Tibial artery (tissue), 4 donors: ENCODE results near the gene LRTM1.

Experiments used
- DNase-seq, 2 donors: peaks; one replicate each; pipeline ENCODE4 v3.0.0-alpha.2; 2019
- H3K27ac ChIP-seq, 2 donors: fragments of 200-600 bp; sonication (generic) in 1 of 2; 1 replicate in 1 of 2; 2 replicates in 1 of 2; pipeline ENCODE4 v1.5.1; 2018 to 2019; ENCODE audit warnings: mild to moderate bottlenecking in 1 of 2
- H3K27me3 ChIP-seq, 2 donors: fragments of 200-600 bp; sonication (generic) in 1 of 2; one replicate each; pipeline versions ENCODE4 v1.5.1 to v1.6.0; 2016 to 2019
- H3K36me3 ChIP-seq, 3 donors: fragments of 200-600 bp; sonication (generic) in 2 of 3; one replicate each; pipeline ENCODE4 v1.5.1; 2016 to 2019; ENCODE audit warnings: mild to moderate bottlenecking in 2 of 3
- H3K4me1 ChIP-seq, 4 donors: fragments of 200-600 bp; sonication (generic) in 2 of 4; 1 replicate in 3 of 4; 2 replicates in 1 of 4; pipeline ENCODE4 v1.5.1; 2016 to 2019
- H3K4me3 ChIP-seq, 2 donors: fragments of 200-600 bp; sonication (generic) in 1 of 2; 1 replicate in 1 of 2; 2 replicates in 1 of 2; pipeline ENCODE4 v1.5.1; 2018 to 2019; ENCODE audit warnings: mild to moderate bottlenecking in 2 of 2
- H3K9me3 ChIP-seq, 3 donors: fragments of 200-600 bp; sonication (generic) in 1 of 3; one replicate each; pipeline ENCODE4 v1.5.1; 2016 to 2019
- intact Hi-C: fragments of 100-400 bp; cut with DNase I; formaldehyde crosslinking; loops from one replicate; pipeline ENCODE4 v1.15.0; 2023; ENCODE audit warnings: low total_unique reads
- TF ChIP-seq, protein P1 (sequence below), 2 experiments: fragments of 200-600 bp in 1 of 2; fragments of 450-650 bp in 1 of 2; IDR thresholded peaks; one replicate each; pipeline ENCODE4 v1.5.1; 2017 to 2019; ENCODE audit warnings: antibody characterized with exemption in 2 of 2, mild to moderate bottlenecking in 1 of 2, moderate library complexity in 1 of 2

Gene LRTM1

GRCh38 chr3:54901906-54902685, 25.8 kb downstream of the LRTM1 start:
- intact Hi-C loops: no loop called here
- no peaks in the 10 kb centered on the region for H3K4me1 ChIP-seq
- no peak overlapping the region for H3K4me3 ChIP-seq
- no peaks in the 10 kb centered on the region for H3K9me3 ChIP-seq
- H3K27me3 ChIP-seq: no peaks in the 10 kb centered on the region
- peaks cover 0 to 3% (median 0%) of the 10 kb centered on the region in 3 donors for H3K36me3 ChIP-seq
- TF ChIP-seq, protein P1, sequence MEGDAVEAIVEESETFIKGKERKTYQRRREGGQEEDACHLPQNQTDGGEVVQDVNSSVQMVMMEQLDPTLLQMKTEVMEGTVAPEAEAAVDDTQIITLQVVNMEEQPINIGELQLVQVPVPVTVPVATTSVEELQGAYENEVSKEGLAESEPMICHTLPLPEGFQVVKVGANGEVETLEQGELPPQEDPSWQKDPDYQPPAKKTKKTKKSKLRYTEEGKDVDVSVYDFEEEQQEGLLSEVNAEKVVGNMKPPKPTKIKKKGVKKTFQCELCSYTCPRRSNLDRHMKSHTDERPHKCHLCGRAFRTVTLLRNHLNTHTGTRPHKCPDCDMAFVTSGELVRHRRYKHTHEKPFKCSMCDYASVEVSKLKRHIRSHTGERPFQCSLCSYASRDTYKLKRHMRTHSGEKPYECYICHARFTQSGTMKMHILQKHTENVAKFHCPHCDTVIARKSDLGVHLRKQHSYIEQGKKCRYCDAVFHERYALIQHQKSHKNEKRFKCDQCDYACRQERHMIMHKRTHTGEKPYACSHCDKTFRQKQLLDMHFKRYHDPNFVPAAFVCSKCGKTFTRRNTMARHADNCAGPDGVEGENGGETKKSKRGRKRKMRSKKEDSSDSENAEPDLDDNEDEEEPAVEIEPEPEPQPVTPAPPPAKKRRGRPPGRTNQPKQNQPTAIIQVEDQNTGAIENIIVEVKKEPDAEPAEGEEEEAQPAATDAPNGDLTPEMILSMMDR (IDR thresholded peaks at IDR 0.05): no peak
- no peak for DNase-seq
- no peak overlapping the region for H3K27ac ChIP-seq

GRCh38 chr3:54900838-54901591, 26.8 kb downstream of the LRTM1 start:
- TF ChIP-seq, protein P1 (IDR thresholded peaks at IDR 0.05): no peak
- intact Hi-C loops: no loop called here
- H3K27me3 ChIP-seq: no peaks in the 10 kb centered on the region
- H3K4me3 ChIP-seq: no peak overlapping the region
- H3K27ac ChIP-seq: no peak overlapping the region
- DNase-seq: no peak
- no peaks in the 10 kb centered on the region for H3K4me1 ChIP-seq
- H3K9me3 ChIP-seq: no peaks in the 10 kb centered on the region
- H3K36me3 ChIP-seq: peaks cover 0 to 3% (median 0%) of the 10 kb centered on the region in 3 donors

- H3K27me3 ChIP-seq: no peaks in the 10 kb centered on the region
- intact Hi-C loops: no loop called here
- no peaks in the 10 kb centered on the region for H3K9me3 ChIP-seq
- H3K4me3 ChIP-seq: no peak overlapping the region
- DNase-seq: no peak
- H3K27ac ChIP-seq: no peak overlapping the region
- TF ChIP-seq, protein P1 (IDR thresholded peaks at IDR 0.05): no peak
- H3K4me1 ChIP-seq: no peaks in the 10 kb centered on the region
- H3K36me3 ChIP-seq: peaks cover 0 to 3% (median 0%) of the 10 kb centered on the region in 3 donors
Observed at GRCh38 chr3:54899273-54899672, 28.6 kb downstream of the LRTM1 start.

DNA sequence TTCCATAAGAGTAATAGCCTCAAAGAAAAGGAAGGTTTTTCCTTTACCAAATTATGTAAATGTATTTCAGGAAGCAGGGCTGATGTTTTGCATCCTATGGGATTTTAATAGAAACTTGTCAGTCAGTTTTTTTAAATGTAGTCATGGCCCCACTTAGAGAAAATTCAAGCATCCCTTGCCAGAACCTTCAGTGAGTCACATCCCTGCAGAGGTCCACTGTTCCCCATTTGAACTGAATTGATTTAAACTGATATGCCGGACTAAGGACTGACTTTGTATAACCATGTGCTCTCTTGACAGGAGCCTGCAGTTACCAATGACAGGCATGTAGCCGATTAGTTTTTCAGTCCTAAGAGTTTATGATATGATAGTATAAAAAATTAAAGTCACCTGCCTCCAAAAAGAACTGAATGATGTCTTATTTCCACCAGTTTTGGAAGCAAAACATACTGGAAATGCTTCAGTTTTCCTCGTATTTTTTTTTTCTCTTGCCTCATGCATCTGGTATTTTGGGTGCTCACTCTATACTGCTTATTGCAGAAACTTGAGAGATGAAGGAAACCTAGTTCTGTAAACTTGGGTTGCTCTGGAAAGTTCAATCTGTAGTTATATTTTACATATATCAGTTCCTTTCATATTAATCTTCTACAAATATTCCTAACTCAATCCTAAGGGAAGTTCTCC, 30.7 kb downstream of the LRTM1 start:
- no peaks in the 10 kb centered on the region for H3K9me3 ChIP-seq
- no peak for DNase-seq
- H3K4me3 ChIP-seq: no peak overlapping the region
- H3K4me1 ChIP-seq: no peaks in the 10 kb centered on the region
- H3K27ac ChIP-seq: no peak overlapping the region
- H3K27me3 ChIP-seq: no peaks in the 10 kb centered on the region
- peaks cover 0 to 3% (median 0%) of the 10 kb centered on the region in 3 donors for H3K36me3 ChIP-seq
- intact Hi-C loops: no loop called here
- TF ChIP-seq, protein P1 (IDR thresholded peaks at IDR 0.05): no peak

GRCh38 chr3:54895613-54896012, 32.2 kb downstream of the LRTM1 start:
- DNase-seq: no peak
- Histone ChIP-seq H3K4me3 (no peak overlapping the region), H3K4me1 (peaks cover 0 to 10% (median 1%) of the 10 kb centered on the region in 4 donors), H3K27me3 (no peaks in the 10 kb centered on the region), H3K36me3 (peaks cover 0 to 3% (median 0%) of the 10 kb centered on the region in 3 donors), H3K27ac (no peak overlapping the region), H3K9me3 (no peaks in the 10 kb centered on the region)
- TF ChIP-seq, protein P1 (IDR thresholded peaks at IDR 0.05): no peak
- intact Hi-C loops: no loop called here
